DOHH2 (cell line): ENCODE data around the gene APOC3.

Experiments
- EZH2phosphoT487 ChIP-seq: fragments of 200-600 bp; sonication (generic); IDR thresholded peaks from 2 replicates; pipeline ENCODE4 v1.6.1; 2017; ENCODE audit warnings: borderline replicate concordance, mild to moderate bottlenecking, antibody characterized with exemption, low read length, moderate library complexity, mixed read lengths
- TF ChIP-seq, protein P1 (sequence below): fragments of 200-600 bp; sonication (generic); IDR thresholded peaks from one replicate; pipeline ENCODE4 v1.5.1; 2014; ENCODE audit warnings: antibody characterized with exemption, mild to moderate bottlenecking, low read depth, low read length; ENCODE audit not compliant: poor library complexity, severe bottlenecking

DNA sequence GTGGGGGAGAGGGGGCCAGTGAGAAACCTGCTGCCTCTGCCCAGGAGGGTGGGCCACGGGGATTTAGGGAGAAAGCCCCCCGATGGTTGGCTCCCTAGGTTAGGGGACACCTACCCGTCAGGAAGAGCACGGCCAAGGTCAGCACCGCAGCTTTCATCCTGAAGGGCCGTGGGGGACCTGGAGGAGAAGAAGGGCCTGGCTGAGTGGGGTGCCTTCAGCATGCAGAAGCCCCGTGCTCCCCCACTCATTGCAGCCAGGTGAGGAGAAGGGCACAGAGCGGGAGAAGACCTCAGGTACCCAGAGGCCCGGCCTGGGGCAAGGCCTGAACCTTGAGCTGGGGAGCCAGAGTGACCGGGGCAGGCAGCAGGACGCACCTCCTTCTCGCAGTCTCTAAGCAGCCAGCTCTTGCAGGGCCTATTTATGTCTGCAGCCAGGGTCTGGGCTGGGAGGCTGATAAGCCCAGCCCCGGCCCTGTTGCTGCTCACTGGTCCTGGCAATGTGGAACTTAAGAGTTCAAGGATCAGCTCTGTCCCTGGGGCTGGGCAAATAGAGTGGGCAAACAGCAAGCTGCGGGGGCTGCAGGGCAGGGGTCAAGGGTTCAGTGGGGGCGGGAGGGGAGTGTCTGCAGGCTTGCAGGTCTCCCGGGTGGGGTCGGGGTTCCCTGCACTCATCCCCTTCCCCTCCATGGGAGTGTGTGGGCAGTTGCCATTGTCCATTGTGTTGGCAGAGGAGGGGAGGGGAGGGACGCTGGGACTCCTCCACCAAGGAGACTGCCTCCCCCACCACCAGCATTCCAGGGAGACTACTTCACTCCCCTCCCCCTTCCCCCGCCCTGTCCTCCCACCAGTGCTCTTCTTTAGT lies 7.8 kb downstream of the APOC3 start, which contains the start of gene APOA1:
- TF ChIP-seq, protein P1, sequence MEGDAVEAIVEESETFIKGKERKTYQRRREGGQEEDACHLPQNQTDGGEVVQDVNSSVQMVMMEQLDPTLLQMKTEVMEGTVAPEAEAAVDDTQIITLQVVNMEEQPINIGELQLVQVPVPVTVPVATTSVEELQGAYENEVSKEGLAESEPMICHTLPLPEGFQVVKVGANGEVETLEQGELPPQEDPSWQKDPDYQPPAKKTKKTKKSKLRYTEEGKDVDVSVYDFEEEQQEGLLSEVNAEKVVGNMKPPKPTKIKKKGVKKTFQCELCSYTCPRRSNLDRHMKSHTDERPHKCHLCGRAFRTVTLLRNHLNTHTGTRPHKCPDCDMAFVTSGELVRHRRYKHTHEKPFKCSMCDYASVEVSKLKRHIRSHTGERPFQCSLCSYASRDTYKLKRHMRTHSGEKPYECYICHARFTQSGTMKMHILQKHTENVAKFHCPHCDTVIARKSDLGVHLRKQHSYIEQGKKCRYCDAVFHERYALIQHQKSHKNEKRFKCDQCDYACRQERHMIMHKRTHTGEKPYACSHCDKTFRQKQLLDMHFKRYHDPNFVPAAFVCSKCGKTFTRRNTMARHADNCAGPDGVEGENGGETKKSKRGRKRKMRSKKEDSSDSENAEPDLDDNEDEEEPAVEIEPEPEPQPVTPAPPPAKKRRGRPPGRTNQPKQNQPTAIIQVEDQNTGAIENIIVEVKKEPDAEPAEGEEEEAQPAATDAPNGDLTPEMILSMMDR, result no peak
- no peak for TF ChIP-seq EZH2phosphoT487
